Chondrocyte (in vitro differentiated cells): ENCODE results near the gene SLC43A2. TPM values are rescaled to one million over a fixed set of nuclear protein-coding genes. Genes with fewer than 3 reads are reported as not detected.

Source experiments
- DNase-seq: peaks from one replicate; pipeline ENCODE4 v3.0.0; 2021; ENCODE audit warnings: mixed read lengths, low spot score
- H3K27ac Mint-ChIP-seq: one replicate; pipeline ENCODE4 v1.8.0; 2021; ENCODE audit warnings: mild to moderate bottlenecking, moderate library complexity, mixed read lengths; ENCODE audit not compliant: unreplicated experiment
- H3K27me3 Mint-ChIP-seq: 2 replicates; pipeline ENCODE4 v1.8.0; 2021; ENCODE audit warnings: low read depth, mixed read lengths
- H3K36me3 Mint-ChIP-seq: 2 replicates; pipeline ENCODE4 v1.8.0; 2021; ENCODE audit warnings: low read depth, mixed read lengths
- H3K4me1 Mint-ChIP-seq: 2 replicates; pipeline ENCODE4 v1.8.0; 2021; ENCODE audit warnings: low read depth, mild to moderate bottlenecking, mixed read lengths
- H3K4me3 Mint-ChIP-seq: one replicate; pipeline ENCODE4 v1.8.0; 2021; ENCODE audit warnings: mild to moderate bottlenecking, moderate library complexity, mixed read lengths; ENCODE audit not compliant: unreplicated experiment
- H3K9me3 Mint-ChIP-seq: 2 replicates; pipeline ENCODE4 v1.8.0; 2021; ENCODE audit warnings: low read depth, mixed read lengths
- total RNA-seq: library from RNA; stranded (reverse); gene quantifications from 3 replicates; pipeline ENCODE4 v1.2.1, GENCODE V29; 2021
- TF ChIP-seq, protein P1 (sequence below): fragments of 200-600 bp; sonication (generic); IDR thresholded peaks from 2 replicates; pipeline ENCODE4 v1.5.0; 2021; ENCODE audit warnings: antibody characterized with exemption, mild to moderate bottlenecking, moderate library complexity

Gene SLC43A2
- total RNA-seq, 1 donor from 2014 or later, result 3.3 TPM

DNA sequence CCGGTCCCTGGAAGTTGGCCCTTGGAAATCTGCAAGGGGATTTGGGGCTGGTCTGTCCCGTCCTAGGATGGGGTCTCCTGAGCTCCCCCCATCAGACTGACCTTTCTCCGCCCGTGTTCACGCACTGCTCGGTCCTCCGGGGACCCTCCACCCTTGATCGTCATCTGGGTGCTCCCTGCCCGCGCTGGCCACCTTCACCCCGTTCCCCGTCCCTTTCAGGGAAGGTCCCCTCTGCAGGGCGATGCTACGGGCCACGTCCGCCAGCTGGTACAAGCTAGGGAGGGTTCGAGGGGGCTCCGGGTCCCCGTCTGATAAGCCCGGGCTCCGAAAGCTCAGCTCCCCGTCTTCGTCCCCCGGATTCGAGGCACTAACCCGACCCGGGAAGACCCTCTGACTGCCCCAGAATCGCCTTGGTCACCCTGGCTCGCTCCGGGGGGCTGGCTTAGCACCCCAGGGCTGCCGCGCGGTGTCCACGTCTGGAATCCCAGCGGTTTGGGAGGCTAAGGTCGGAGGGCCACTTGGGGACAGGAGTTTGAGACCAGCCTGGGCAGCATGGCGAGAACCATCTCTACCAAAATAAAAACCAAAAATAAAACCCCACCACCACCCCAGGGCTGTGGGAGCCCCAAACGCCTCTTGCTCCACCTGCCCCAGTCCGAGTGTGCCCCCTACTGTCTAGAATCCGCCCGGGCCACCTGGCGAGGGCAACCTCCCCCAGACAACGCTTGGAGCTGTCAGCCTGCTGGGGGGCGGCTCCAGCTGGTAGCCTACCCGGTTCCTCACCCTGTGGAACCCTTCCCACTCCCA, 1.1 kb upstream of the SLC43A2 start:
- no peak overlapping the region for H3K27ac Mint-ChIP-seq
- H3K4me1 Mint-ChIP-seq, result peaks cover 7% of the 10 kb centered on the region
- H3K36me3 Mint-ChIP-seq, result no peaks in the 10 kb centered on the region
- no peak for DNase-seq
- H3K27me3 Mint-ChIP-seq, result peaks cover 6% of the 10 kb centered on the region
- H3K4me3 Mint-ChIP-seq, result peak overlapping the region; percentile 68
- no peaks in the 10 kb centered on the region for H3K9me3 Mint-ChIP-seq
- TF ChIP-seq, protein P1, sequence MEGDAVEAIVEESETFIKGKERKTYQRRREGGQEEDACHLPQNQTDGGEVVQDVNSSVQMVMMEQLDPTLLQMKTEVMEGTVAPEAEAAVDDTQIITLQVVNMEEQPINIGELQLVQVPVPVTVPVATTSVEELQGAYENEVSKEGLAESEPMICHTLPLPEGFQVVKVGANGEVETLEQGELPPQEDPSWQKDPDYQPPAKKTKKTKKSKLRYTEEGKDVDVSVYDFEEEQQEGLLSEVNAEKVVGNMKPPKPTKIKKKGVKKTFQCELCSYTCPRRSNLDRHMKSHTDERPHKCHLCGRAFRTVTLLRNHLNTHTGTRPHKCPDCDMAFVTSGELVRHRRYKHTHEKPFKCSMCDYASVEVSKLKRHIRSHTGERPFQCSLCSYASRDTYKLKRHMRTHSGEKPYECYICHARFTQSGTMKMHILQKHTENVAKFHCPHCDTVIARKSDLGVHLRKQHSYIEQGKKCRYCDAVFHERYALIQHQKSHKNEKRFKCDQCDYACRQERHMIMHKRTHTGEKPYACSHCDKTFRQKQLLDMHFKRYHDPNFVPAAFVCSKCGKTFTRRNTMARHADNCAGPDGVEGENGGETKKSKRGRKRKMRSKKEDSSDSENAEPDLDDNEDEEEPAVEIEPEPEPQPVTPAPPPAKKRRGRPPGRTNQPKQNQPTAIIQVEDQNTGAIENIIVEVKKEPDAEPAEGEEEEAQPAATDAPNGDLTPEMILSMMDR, result peak; percentile 75

DNA sequence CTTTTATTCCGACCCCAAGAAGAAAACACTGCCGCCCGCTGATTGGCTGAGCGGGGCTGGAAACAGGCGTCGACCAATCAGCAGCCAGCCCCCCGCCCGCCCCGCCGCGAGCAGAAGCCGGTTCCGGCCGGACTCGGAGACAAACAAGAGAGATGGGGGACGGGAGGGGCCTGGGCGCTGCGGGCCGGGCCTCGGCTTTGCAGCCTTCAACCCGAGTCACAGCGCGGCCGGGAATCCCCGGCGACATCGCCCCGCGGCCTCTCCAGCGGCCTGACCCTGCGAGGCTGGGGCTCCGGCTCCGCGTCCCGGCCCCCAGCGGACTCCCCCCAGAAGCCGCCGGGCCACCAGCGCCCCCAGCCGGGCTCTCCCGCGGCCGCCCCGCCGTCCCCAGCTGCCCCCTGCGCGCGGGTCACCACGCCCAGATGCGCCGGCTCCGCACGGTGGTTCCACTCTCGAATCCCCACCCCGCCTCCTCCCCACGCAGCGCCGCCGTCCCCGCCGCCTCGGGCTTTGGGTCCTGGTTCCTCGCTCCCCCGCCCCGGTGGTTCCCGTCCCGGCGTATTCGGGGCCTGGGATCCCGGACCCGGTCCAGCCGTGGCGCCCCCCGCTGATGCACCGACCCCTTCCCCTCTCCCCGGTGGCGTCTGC, 346 bp upstream of the SLC43A2 start:
- peaks cover 6% of the 10 kb centered on the region for H3K27me3 Mint-ChIP-seq
- H3K4me3 Mint-ChIP-seq, result peak overlapping the region; percentile 91
- H3K4me1 Mint-ChIP-seq, result peaks cover 7% of the 10 kb centered on the region
- H3K36me3 Mint-ChIP-seq, result no peaks in the 10 kb centered on the region
- TF ChIP-seq, protein P1, result peak; percentile 76
- DNase-seq, result no peak
- no peaks in the 10 kb centered on the region for H3K9me3 Mint-ChIP-seq
- peak overlapping the region; percentile 85 for H3K27ac Mint-ChIP-seq

DNA sequence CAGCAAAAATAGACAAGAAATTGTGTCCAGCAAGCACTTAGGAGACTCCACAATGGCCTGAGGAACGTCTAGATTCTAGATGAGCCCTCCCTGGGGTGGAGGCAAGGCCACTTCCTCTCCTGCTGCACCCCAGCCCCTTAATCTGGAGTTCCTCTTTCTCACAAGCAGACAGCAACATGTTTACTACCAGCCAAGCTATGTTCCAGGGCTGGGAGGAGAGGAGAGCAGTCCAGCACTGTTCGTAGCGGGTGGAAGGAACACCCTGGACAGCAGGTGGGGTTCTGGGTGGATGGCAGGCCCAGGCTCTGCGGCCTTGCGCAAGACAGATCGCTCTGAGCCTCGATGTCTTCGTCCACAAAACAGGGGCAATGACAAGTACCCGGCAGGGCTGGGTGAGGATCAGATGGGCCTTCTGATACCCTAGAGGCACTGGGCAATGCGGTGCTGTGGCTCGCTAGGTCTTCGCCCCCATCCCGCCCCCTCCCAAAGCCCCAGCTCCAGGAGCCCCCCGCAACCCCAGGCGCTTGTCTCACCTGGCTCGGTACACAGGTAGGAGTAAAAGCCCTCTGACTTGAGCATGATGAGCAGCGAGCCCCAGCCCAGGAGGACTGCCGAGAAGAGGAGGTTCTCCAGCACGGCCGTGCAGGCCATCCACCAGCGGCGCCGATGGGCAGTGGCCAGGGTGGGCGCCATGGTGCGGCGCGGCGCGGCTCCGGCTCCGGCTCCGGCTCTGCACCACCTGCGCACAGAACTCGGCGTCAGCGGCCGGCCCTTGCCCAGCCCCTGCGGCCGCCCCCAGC, 1.3 kb downstream of the SLC43A2 start:
- no peaks in the 10 kb centered on the region for H3K36me3 Mint-ChIP-seq
- H3K9me3 Mint-ChIP-seq, result no peaks in the 10 kb centered on the region
- H3K27me3 Mint-ChIP-seq, result peaks cover 6% of the 10 kb centered on the region
- no peak for DNase-seq
- no peak overlapping the region for H3K27ac Mint-ChIP-seq
- peak overlapping the region; percentile 61 for H3K4me3 Mint-ChIP-seq
- peaks cover 7% of the 10 kb centered on the region for H3K4me1 Mint-ChIP-seq
- TF ChIP-seq, protein P1, result no peak

DNA sequence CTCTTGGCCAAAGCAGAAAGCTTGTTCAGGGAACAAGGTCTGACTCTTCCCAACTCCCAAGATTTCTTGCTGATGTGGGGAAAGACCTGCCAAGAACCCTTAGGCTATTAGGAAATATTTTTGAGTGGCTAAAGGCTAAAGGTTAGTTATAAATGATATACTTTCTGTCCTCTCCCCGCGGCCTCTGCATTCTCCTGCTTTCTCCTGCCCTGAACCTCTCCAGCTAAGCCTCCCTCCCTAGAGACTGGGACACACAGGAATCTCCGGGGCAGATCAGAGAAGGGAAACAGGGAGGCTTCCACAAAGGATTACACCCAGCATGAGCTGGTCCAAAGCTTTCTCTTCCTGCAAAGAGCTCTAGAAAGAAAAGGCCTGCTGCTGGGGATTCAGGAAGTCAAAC, 2.3 kb downstream of the SLC43A2 start:
- Mint-ChIP-seq H3K27ac (no peak overlapping the region), H3K4me3 (no peak overlapping the region), H3K27me3 (peaks cover 3% of the 10 kb centered on the region), H3K9me3 (no peaks in the 10 kb centered on the region), H3K36me3 (no peaks in the 10 kb centered on the region), H3K4me1 (peaks cover 7% of the 10 kb centered on the region)
- TF ChIP-seq, protein P1, result no peak
- no peak for DNase-seq

DNA sequence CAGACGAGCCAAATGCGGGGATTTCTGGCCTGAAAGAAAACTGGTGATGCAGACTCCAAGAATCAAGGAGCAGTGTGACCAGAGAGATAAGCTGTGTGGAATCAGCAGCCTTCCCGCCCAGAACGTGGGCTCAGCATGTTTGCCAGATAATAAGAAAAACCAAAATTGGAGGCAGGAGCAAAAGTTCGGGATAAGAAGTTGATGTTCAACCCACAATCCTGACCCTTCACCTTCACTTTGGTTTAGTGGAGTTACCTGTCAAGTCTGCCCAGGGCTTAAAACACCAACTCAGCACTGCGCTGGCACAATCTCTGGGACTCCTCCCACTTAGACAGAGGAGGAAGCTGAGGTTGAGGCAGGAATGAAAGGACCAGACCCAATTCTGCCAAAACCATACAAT, 3.1 kb downstream of the SLC43A2 start:
- DNase-seq, result no peak

More for the DNA sequence above, 3.1 kb downstream of the SLC43A2 start:
- Mint-ChIP-seq H3K4me3 (no peak overlapping the region), H3K27me3 (peaks cover 3% of the 10 kb centered on the region), H3K36me3 (no peaks in the 10 kb centered on the region), H3K9me3 (no peaks in the 10 kb centered on the region), H3K27ac (no peak overlapping the region), H3K4me1 (peaks cover 7% of the 10 kb centered on the region)
- TF ChIP-seq, protein P1, result no peak
